ENCODE data around the gene RNF213.

Gene RNF213

GRCh38 chr17:80222376-80223141 lies 38.1 kb upstream of the RNF213 start:
- TF ChIP-seq CTCF (IDR thresholded peaks at IDR 0.05; ENCODE audit: insufficient read depth, low read length, poor library complexity, severe bottlenecking), result no peak
- no peak overlapping the region for H3K4me3 ChIP-seq (replicated peaks; ENCODE audit: low read depth, low read length)
- H3K36me3 ChIP-seq (ENCODE audit: control insufficient read depth, insufficient read depth, low read length), result peaks cover 3% of the 10 kb centered on the region
- no peaks in the 10 kb centered on the region for H3K27me3 ChIP-seq (replicated peaks; ENCODE audit: control insufficient read depth, insufficient read depth, low read length)
- no peak for DNase-seq (ENCODE audit: extremely low read depth, insufficient read length)

GRCh38 chr17:80223142-80223815 lies 37.4 kb upstream of the RNF213 start:
- no peak overlapping the region for H3K4me3 ChIP-seq (replicated peaks; ENCODE audit: low read depth, low read length)
- peaks cover 2% of the 10 kb centered on the region for H3K36me3 ChIP-seq (ENCODE audit: control insufficient read depth, insufficient read depth, low read length)
- DNase-seq (ENCODE audit: extremely low read depth, insufficient read length), result no peak
- no peaks in the 10 kb centered on the region for H3K27me3 ChIP-seq (replicated peaks; ENCODE audit: control insufficient read depth, insufficient read depth, low read length)
- no peak for TF ChIP-seq CTCF (IDR thresholded peaks at IDR 0.05; ENCODE audit: insufficient read depth, low read length, poor library complexity, severe bottlenecking)

- H3K36me3 ChIP-seq (ENCODE audit: control insufficient read depth, insufficient read depth, low read length), result no peaks in the 10 kb centered on the region
- H3K27me3 ChIP-seq (replicated peaks; ENCODE audit: control insufficient read depth, insufficient read depth, low read length), result no peaks in the 10 kb centered on the region; the same call in 1 of the 2 replicates
- no peak overlapping the region for H3K4me3 ChIP-seq (replicated peaks; ENCODE audit: low read depth, low read length)
- DNase-seq (ENCODE audit: extremely low read depth, insufficient read length), result no peak
- no peak for TF ChIP-seq CTCF (IDR thresholded peaks at IDR 0.05; ENCODE audit: insufficient read depth, low read length, poor library complexity, severe bottlenecking)
These were observed 36.7 kb upstream of the RNF213 start for GRCh38 chr17:80223838-80224497.

- Histone ChIP-seq H3K36me3 (ENCODE audit: control insufficient read depth, insufficient read depth, low read length) (no peaks in the 10 kb centered on the region), H3K4me3 (replicated peaks; ENCODE audit: low read depth, low read length) (no peak overlapping the region), H3K27me3 (replicated peaks; ENCODE audit: control insufficient read depth, insufficient read depth, low read length) (no peaks in the 10 kb centered on the region; the same call in 1 of the 2 replicates)
- no peak for DNase-seq (ENCODE audit: extremely low read depth, insufficient read length)
- no peak for TF ChIP-seq CTCF (IDR thresholded peaks at IDR 0.05; ENCODE audit: insufficient read depth, low read length, poor library complexity, severe bottlenecking)
These were observed 36.0 kb upstream of the RNF213 start for GRCh38 chr17:80224683-80225082.

GRCh38 chr17:80225230-80225629 lies 35.4 kb upstream of the RNF213 start:
- no peak for TF ChIP-seq CTCF (IDR thresholded peaks at IDR 0.05; ENCODE audit: insufficient read depth, low read length, poor library complexity, severe bottlenecking)
- Histone ChIP-seq H3K4me3 (replicated peaks; ENCODE audit: low read depth, low read length) (no peak overlapping the region), H3K36me3 (ENCODE audit: control insufficient read depth, insufficient read depth, low read length) (no peaks in the 10 kb centered on the region), H3K27me3 (replicated peaks; ENCODE audit: control insufficient read depth, insufficient read depth, low read length) (no peaks in the 10 kb centered on the region; the same call in 1 of the 2 replicates)
- no peak for DNase-seq (ENCODE audit: extremely low read depth, insufficient read length)
